NCI-H2227 treated with DMSO at 0.1 percent for 48 hours (cell line): ENCODE results near the gene KCNN3.

Experiments used
- DNase-seq: peaks from one replicate; lab custom pipeline; 2025; lab: John Stamatoyannopoulos, UW

KCNN3 gene

GRCh38 chr1:154816369-154816768 is 53.7 kb downstream of the KCNN3 start:
- no peak for DNase-seq

GRCh38 chr1:154813846-154814505 is 56.1 kb downstream of the KCNN3 start:
- no peak for DNase-seq

- DNase-seq = no peak
These were observed 56.7 kb downstream of the KCNN3 start for GRCh38 chr1:154813300-154813816.

- no peak for DNase-seq
These were observed 57.2 kb downstream of the KCNN3 start for GRCh38 chr1:154812877-154813276.

GRCh38 chr1:154810571-154810970 is 59.5 kb downstream of the KCNN3 start:
- no peak for DNase-seq

- DNase-seq = no peak
These were observed 60.4 kb downstream of the KCNN3 start for GRCh38 chr1:154809436-154810413.

- no peak for DNase-seq
These were observed 61.2 kb downstream of the KCNN3 start for GRCh38 chr1:154808909-154809262.

- DNase-seq = no peak
These were observed 61.7 kb downstream of the KCNN3 start for GRCh38 chr1:154808261-154808908.

- DNase-seq = no peak
These were observed 63.0 kb downstream of the KCNN3 start for GRCh38 chr1:154807048-154807591.

- no peak for DNase-seq
These were observed 63.7 kb downstream of the KCNN3 start for GRCh38 chr1:154806333-154806732.

- DNase-seq = no peak
These were observed 66.8 kb downstream of the KCNN3 start for GRCh38 chr1:154802982-154803920.

GRCh38 chr1:154802336-154802969 is 67.6 kb downstream of the KCNN3 start:
- no peak for DNase-seq

- DNase-seq = no peak
These were observed 68.7 kb downstream of the KCNN3 start for GRCh38 chr1:154801234-154802011.

GRCh38 chr1:154799188-154799587 is 70.9 kb downstream of the KCNN3 start:
- DNase-seq = no peak

GRCh38 chr1:154798645-154799044 is 71.4 kb downstream of the KCNN3 start:
- no peak for DNase-seq

- DNase-seq = no peak
These were observed 72.9 kb downstream of the KCNN3 start for GRCh38 chr1:154797175-154797574.

- no peak for DNase-seq
These were observed 73.7 kb downstream of the KCNN3 start for GRCh38 chr1:154796303-154796892.

- no peak for DNase-seq
These were observed 75.5 kb downstream of the KCNN3 start for GRCh38 chr1:154794608-154795007.

GRCh38 chr1:154793685-154794084 is 76.4 kb downstream of the KCNN3 start:
- DNase-seq = no peak
